Measurements from ENCODE around the gene TBC1D22B.

The TBC1D22B gene

GRCh38 chr6:37314487-37315156, 57.0 kb downstream of the TBC1D22B start:
- ChIA-PET POLR2A (no interaction called here), CTCF (interaction anchor here (0.7 to 12.7 kb wide), 10 partner anchors 10 to 377 kb away, joined by 3 to 124 read pairs (median 4); no protein-coding TSS in a partner anchor)
- H3K4me3 ChIP-seq (ENCODE audit: low read depth, low read length) = no peak overlapping the region
- no peak for DNase-seq (ENCODE audit: low read depth, low spot score)
- peak; percentile 58 for TF ChIP-seq CTCF (IDR thresholded peaks at IDR 0.05; ENCODE audit: insufficient read depth, low read length, missing control alignments)

GRCh38 chr6:37315157-37315515, 57.6 kb downstream of the TBC1D22B start:
- DNase-seq (ENCODE audit: low read depth, low spot score) = no peak
- POLR2A ChIA-PET = no interaction called here

GRCh38 chr6:37316071-37316470, 58.5 kb downstream of the TBC1D22B start:
- no peak for TF ChIP-seq CTCF (IDR thresholded peaks at IDR 0.05; ENCODE audit: insufficient read depth, low read length, missing control alignments)
- ChIA-PET POLR2A (no interaction called here), CTCF (interaction anchor here (1.3 to 12.7 kb wide), 5 partner anchors 9 to 106 kb away, joined by 3 to 124 read pairs (median 38); no protein-coding TSS in a partner anchor)
- no peak overlapping the region for H3K4me3 ChIP-seq (ENCODE audit: low read depth, low read length)
- no peak for DNase-seq (ENCODE audit: low read depth, low spot score)

More at GRCh38 chr6:37315157-37315515, 57.6 kb downstream of the TBC1D22B start:
- CTCF ChIA-PET = interaction anchor here (1.0 to 12.7 kb wide), 5 partner anchors 10 to 285 kb away, joined by 3 to 124 read pairs (median 38); no protein-coding TSS in a partner anchor
- no peak for TF ChIP-seq CTCF (IDR thresholded peaks at IDR 0.05; ENCODE audit: insufficient read depth, low read length, missing control alignments)
- H3K4me3 ChIP-seq (ENCODE audit: low read depth, low read length) = no peak overlapping the region

DNA sequence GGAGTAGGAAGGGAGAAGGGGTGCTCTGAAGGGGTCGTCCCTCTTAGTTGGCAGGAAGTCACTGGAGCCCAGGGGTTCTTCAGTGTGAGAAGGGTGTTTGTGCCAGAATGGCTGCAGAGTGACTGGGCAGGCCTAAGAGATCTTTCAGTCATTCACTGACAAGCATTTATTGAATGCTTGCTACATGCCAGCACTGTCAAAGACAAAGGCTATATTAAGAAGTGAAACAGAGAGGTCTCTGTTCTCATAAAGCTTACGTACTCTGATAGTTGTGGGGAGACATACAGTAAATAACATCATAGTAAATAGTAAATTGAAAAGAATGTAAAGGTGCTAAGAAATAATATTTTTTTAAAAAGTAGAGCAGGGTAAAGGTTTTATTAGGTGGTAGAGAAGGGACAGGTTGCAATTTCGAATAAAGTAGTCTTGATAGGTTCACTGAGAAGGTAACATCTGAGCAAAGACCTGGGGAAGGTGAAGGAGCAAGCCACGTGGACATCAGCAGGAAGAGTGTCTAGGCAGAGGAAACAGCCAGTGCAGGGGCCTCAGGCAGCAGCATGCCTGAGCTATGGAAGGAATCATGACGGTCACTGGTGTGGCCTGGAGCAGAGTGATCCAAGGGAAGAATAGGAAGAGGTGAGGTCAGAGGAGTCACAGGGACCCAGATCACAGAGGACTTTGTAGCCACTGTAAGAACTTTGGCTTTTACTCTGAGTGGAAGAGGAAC, 59.9 kb downstream of the TBC1D22B start:
- POLR2A ChIA-PET = no interaction called here
- H3K4me3 ChIP-seq (ENCODE audit: low read depth, low read length) = no peak overlapping the region
- CTCF ChIA-PET = interaction anchor here (1.2 to 12.7 kb wide), 4 partner anchors 8 to 107 kb away, joined by 4 to 124 read pairs (median 39); no protein-coding TSS in a partner anchor

GRCh38 chr6:37319156-37319555, 61.6 kb downstream of the TBC1D22B start:
- no peak overlapping the region for H3K4me3 ChIP-seq (ENCODE audit: low read depth, low read length)
- CTCF ChIA-PET = interaction anchor here (1.3 to 1.6 kb wide), 2 partner anchors 22 to 373 kb away, joined by 6 to 7 read pairs; no protein-coding TSS in a partner anchor
- TF ChIP-seq CTCF (IDR thresholded peaks at IDR 0.05; ENCODE audit: insufficient read depth, low read length, missing control alignments) = no peak
- POLR2A ChIA-PET = no interaction called here
- DNase-seq (ENCODE audit: low read depth, low spot score) = no peak

More for the DNA sequence above, 59.9 kb downstream of the TBC1D22B start:
- no peak for TF ChIP-seq CTCF (IDR thresholded peaks at IDR 0.05; ENCODE audit: insufficient read depth, low read length, missing control alignments)
- DNase-seq (ENCODE audit: low read depth, low spot score) = no peak
